ENCODE measurements around the gene DYNLT3. TPM values are rescaled to one million over a fixed set of nuclear protein-coding genes. Genes with fewer than 3 reads are reported as not detected.

Gene DYNLT3
- total and polyA plus RNA-seq, 2 experiments from 2014 or later: 43.4 to 64.3 TPM

GRCh38 chrX:37799936-37800335 is 47.4 kb downstream of the DYNLT3 start:
- Histone ChIP-seq H3K36me3 (ENCODE audit: low read depth) (no peaks in the 10 kb centered on the region), H4K20me1 (ENCODE audit: insufficient read depth) (no peaks in the 10 kb centered on the region), H3F3A (ENCODE audit: insufficient read depth) (no peaks in the 10 kb centered on the region), H3K27me3 (replicated peaks; ENCODE audit: insufficient read depth) (no peaks in the 10 kb centered on the region), H3K4me2 (ENCODE audit: unreplicated experiment) (no peak overlapping the region), H3K4me1 (ENCODE audit: insufficient read depth) (no peaks in the 10 kb centered on the region), H3K4me3 (no peak overlapping the region), H3K9me3 (ENCODE audit: low read depth) (no peaks in the 10 kb centered on the region), H3K9me2 (ENCODE audit: insufficient read depth) (no peaks in the 10 kb centered on the region), H2AFZ (no peak overlapping the region), H3K9ac (no peak overlapping the region), H3K79me2 (ENCODE audit: insufficient read depth) (no peaks in the 10 kb centered on the region), H3K27ac (no peak overlapping the region)
- 40 to 42% methylated on average over 2 of the region's 2 CpGs for WGBS, 2 experiments (ENCODE audit: low coverage in 1 of 2, low lambda C conversion rate in 2 of 2, missing lambda C conversion rate in 2 of 2)
- DNase-seq: no peak
- in situ Hi-C loops (cut with MboI): no loop called here
- TF ChIP-seq EZH2 (IDR thresholded peaks at IDR 0.05; ENCODE audit: insufficient read depth, poor library complexity, severe bottlenecking): no peak
- no peak for TF ChIP-seq EZH2phosphoT487 (IDR thresholded peaks at IDR 0.05; ENCODE audit: insufficient read depth, low read depth)

- no peak for DNase-seq
- Histone ChIP-seq H4K20me1 (ENCODE audit: insufficient read depth) (no peaks in the 10 kb centered on the region), H3K79me2 (ENCODE audit: insufficient read depth) (no peaks in the 10 kb centered on the region), H3K4me1 (ENCODE audit: insufficient read depth) (no peaks in the 10 kb centered on the region), H3K4me2 (ENCODE audit: unreplicated experiment) (no peak overlapping the region), H3K4me3 (no peak overlapping the region), H3K27me3 (replicated peaks; ENCODE audit: insufficient read depth) (no peaks in the 10 kb centered on the region), H3K9ac (no peak overlapping the region), H3K27ac (no peak overlapping the region), H2AFZ (no peak overlapping the region), H3K9me3 (ENCODE audit: low read depth) (no peaks in the 10 kb centered on the region), H3F3A (ENCODE audit: insufficient read depth) (no peaks in the 10 kb centered on the region), H3K36me3 (ENCODE audit: low read depth) (no peaks in the 10 kb centered on the region), H3K9me2 (ENCODE audit: insufficient read depth) (no peaks in the 10 kb centered on the region)
- TF ChIP-seq EZH2phosphoT487 (IDR thresholded peaks at IDR 0.05; ENCODE audit: insufficient read depth, low read depth) (no peak), EZH2 (IDR thresholded peaks at IDR 0.05; ENCODE audit: insufficient read depth, poor library complexity, severe bottlenecking) (no peak)
- in situ Hi-C loops (cut with MboI): no loop called here
These were observed 50.6 kb downstream of the DYNLT3 start for GRCh38 chrX:37796805-37797204.

GRCh38 chrX:37796310-37796709 is 51.1 kb downstream of the DYNLT3 start:
- Histone ChIP-seq H4K20me1 (ENCODE audit: insufficient read depth) (no peaks in the 10 kb centered on the region), H2AFZ (no peak overlapping the region), H3K9me3 (ENCODE audit: low read depth) (no peaks in the 10 kb centered on the region), H3K27ac (no peak overlapping the region), H3K9me2 (ENCODE audit: insufficient read depth) (no peaks in the 10 kb centered on the region), H3K79me2 (ENCODE audit: insufficient read depth) (no peaks in the 10 kb centered on the region), H3K36me3 (ENCODE audit: low read depth) (no peaks in the 10 kb centered on the region), H3K9ac (no peak overlapping the region), H3K4me2 (ENCODE audit: unreplicated experiment) (no peak overlapping the region), H3F3A (ENCODE audit: insufficient read depth) (no peaks in the 10 kb centered on the region), H3K4me1 (ENCODE audit: insufficient read depth) (no peaks in the 10 kb centered on the region), H3K4me3 (no peak overlapping the region), H3K27me3 (replicated peaks; ENCODE audit: insufficient read depth) (no peaks in the 10 kb centered on the region)
- no peak for DNase-seq
- TF ChIP-seq EZH2phosphoT487 (IDR thresholded peaks at IDR 0.05; ENCODE audit: insufficient read depth, low read depth) (no peak), EZH2 (IDR thresholded peaks at IDR 0.05; ENCODE audit: insufficient read depth, poor library complexity, severe bottlenecking) (no peak)
- in situ Hi-C loops (cut with MboI): no loop called here

Small RNA genes within 50 kb of the gene (small RNA-seq; reads per million reads assigned to genes)
- gene RNU6-49P (ENCODE audit: low read depth, low replicate concordance): not detected

Other genes with a start within 250 kb of the DYNLT3 start
- gene XK, start 161.8 kb downstream of the DYNLT3 start, total RNA-seq (2014; rRNA removed; shearing (Covaris generic)): not detected in 2 replicates
- not detected in 2 replicates for gene XK, start 161.8 kb downstream of the DYNLT3 start, polyA plus RNA-seq (2016; fragmentation: Nextera tagmentation; extraction: Ambion mirVana)
- gene CYBB, start 67.5 kb downstream of the DYNLT3 start, total RNA-seq (2014; rRNA removed; shearing (Covaris generic)): not detected in 2 replicates
- not detected in 2 replicates for gene CYBB, start 67.5 kb downstream of the DYNLT3 start, polyA plus RNA-seq (2016; fragmentation: Nextera tagmentation; extraction: Ambion mirVana)
- not detected in 2 replicates for gene SYTL5, start 159.0 kb upstream of the DYNLT3 start, total RNA-seq (2014; rRNA removed; shearing (Covaris generic))
- gene SYTL5, start 159.0 kb upstream of the DYNLT3 start, polyA plus RNA-seq (2016; fragmentation: Nextera tagmentation; extraction: Ambion mirVana): not detected in 2 replicates